K562 (cell line): ENCODE data around the gene BORCS5. TPM values are rescaled to one million over a fixed set of nuclear protein-coding genes. Genes with fewer than 3 reads are reported as not detected.

Experiments used
- ATAC-seq: fragments of 200-7000 bp; cut with Tn5 transposase; 3 replicates; pipeline ENCODE4 v1.9.1; 2020; ENCODE audit warnings: moderate library complexity
- BruUV-seq: library from RNA; stranded (reverse); fragments of 400-500 nt; replicated peaks from 2 replicates; lab custom pipeline; 2021; lab: Mats Ljungman, UMichigan
- CTCF ChIA-PET: fragments of 300-600 bp; formaldehyde crosslinking; extraction: SDS; loops from one replicate; lab custom pipeline; 2021; ENCODE audit warnings: low intra/inter-chr PET ratio; lab: Yijun Ruan, JAX
- POLR2A ChIA-PET: fragments of 300-600, 350-650 bp; sonication (Branson Sonifier 250); formaldehyde crosslinking; extraction: SDS; loops from one replicate; lab custom pipeline; 2021; ENCODE audit warnings: antibody characterized with exemption, inconsistent platforms; lab: Yijun Ruan, JAX
- DNase-seq, 4 experiments: peaks; one replicate each; pipeline versions ENCODE4 v3.0.0 to v3.0.0-alpha.2; 2011 to 2018; ENCODE audit warnings: low spot score in 3 of 4, mixed read lengths in 3 of 4; ENCODE audit errors: extremely low read depth in 1 of 4
- FAIRE-seq: peaks from 2 replicates; lab custom pipeline; 2011; peaks lifted over from hg19 to GRCh38; lab: Jason Lieb, UNC
- H2AFZ ChIP-seq: 2 replicates; pipeline ENCODE4 v1.6.0; 2011; ENCODE audit warnings: low read depth, low read length, control low read depth, inconsistent platforms
- H3K27ac ChIP-seq: fragments of 200-600 bp; 3 replicates; pipeline ENCODE4 v1.8.0; 2011; ENCODE audit warnings: low read depth, mild to moderate bottlenecking, control low read depth, inconsistent platforms, low read length, moderate library complexity, mixed read lengths; ENCODE audit errors: extremely low read depth
- H3K27me3 ChIP-seq, 2 experiments: fragments of 300-600 bp in 1 of 2; 2 replicates in 1 of 2; 3 replicates in 1 of 2; pipeline versions ENCODE4 v1.6.0 to v1.8.0; 2011; ENCODE audit warnings: inconsistent platforms in 2 of 2, low read length in 2 of 2, mild to moderate bottlenecking in 1 of 2, mixed read lengths in 1 of 2, moderate library complexity in 1 of 2; ENCODE audit not compliant: control insufficient read depth in 2 of 2, insufficient read depth in 2 of 2
- H3K36me3 ChIP-seq: fragments of 300-600 bp; 3 replicates; pipeline ENCODE4 v1.8.0; 2011; ENCODE audit warnings: mild to moderate bottlenecking, low read length, inconsistent platforms; ENCODE audit not compliant: control insufficient read depth, insufficient read depth
- H3K4me1 ChIP-seq, 2 experiments: fragments of 200-600 bp in 1 of 2; replicated peaks in 1 of 2; 2 replicates in 1 of 2; 3 replicates in 1 of 2; pipeline versions ENCODE4 v1.5.1 to v1.8.0; 2011; ENCODE audit warnings: inconsistent platforms in 2 of 2, low read length in 2 of 2, mild to moderate bottlenecking in 1 of 2, mixed read lengths in 1 of 2, moderate library complexity in 1 of 2; ENCODE audit not compliant: control insufficient read depth in 2 of 2, insufficient read depth in 2 of 2
- H3K4me2 ChIP-seq: 2 replicates; pipeline ENCODE4 v1.6.1; 2011; ENCODE audit warnings: low read length, control low read depth, inconsistent platforms, mixed read lengths; ENCODE audit not compliant: insufficient read depth
- H3K4me3 ChIP-seq: fragments of 200-600 bp; sonication (generic), shearing (Covaris generic); 2 replicates; pipeline ENCODE4 v1.5.1; 2016; ENCODE audit warnings: control low read depth, inconsistent platforms
- H3K79me2 ChIP-seq: fragments of 200-600 bp; 3 replicates; pipeline ENCODE4 v1.8.0; 2011; ENCODE audit warnings: low read length, inconsistent platforms; ENCODE audit not compliant: control insufficient read depth, insufficient read depth
- H3K9ac ChIP-seq, 2 experiments: 2 replicates each; pipeline versions ENCODE4 v1.6.0 to v1.6.1; 2011; ENCODE audit warnings: low read depth in 2 of 2, low read length in 2 of 2, control low read depth in 1 of 2, inconsistent platforms in 1 of 2, mild to moderate bottlenecking in 1 of 2, mixed read lengths in 1 of 2; ENCODE audit not compliant: insufficient read depth in 1 of 2
- H3K9me1 ChIP-seq: one replicate; pipeline ENCODE4 v1.6.0; 2011; ENCODE audit warnings: inconsistent platforms, mild to moderate bottlenecking, low read length, moderate library complexity; ENCODE audit not compliant: control insufficient read depth, insufficient read depth
- H3K9me3 ChIP-seq: replicated peaks from 2 replicates; pipeline ENCODE4 v1.5.1; 2011; ENCODE audit warnings: low read depth, low read length, inconsistent platforms; ENCODE audit not compliant: control insufficient read depth, insufficient read depth
- H4K20me1 ChIP-seq: replicated peaks from 2 replicates; pipeline ENCODE4 v1.6.1; 2011; ENCODE audit warnings: low read length, inconsistent platforms, mixed read lengths; ENCODE audit not compliant: control insufficient read depth, insufficient read depth
- LCOR ChIP-seq: sonication (generic); formaldehyde crosslinking; IDR thresholded peaks from 2 replicates; pipeline ENCODE4 v1.8.0; 2022; ENCODE audit warnings: mild to moderate bottlenecking, missing genetic modification reagents
- PCBP2 ChIP-seq: fragments of 200-400 bp; formaldehyde crosslinking; IDR thresholded peaks from 2 replicates; pipeline ENCODE4 v1.6.1; 2018; ENCODE audit warnings: low read length, low read depth, mild to moderate bottlenecking, moderate library complexity; ENCODE audit not compliant: poor library complexity, severe bottlenecking
- ZNF583 ChIP-seq: fragments of 250-450 bp; sonication (Bioruptor Pico); IDR thresholded peaks from 2 replicates; pipeline ENCODE4 v1.4.0; 2020
- WGBS: fragments of 100-300 bp; shearing (Covaris generic); methylation state at CpG from one replicate; pipeline ENCODE4 v1.1.6; 2016; ENCODE audit warnings: low coverage, mixed read lengths; ENCODE audit not compliant: insufficient coverage; ENCODE audit errors: missing lambda C conversion rate; 5-methylcytosine and 5-hydroxymethylcytosine counted together
- in situ Hi-C: fragments of 300-500 bp; cut with MboI; formaldehyde crosslinking; loops from 4 replicates; pipeline ENCODE4 v1.15.0; 2018; ENCODE audit warnings: inconsistent platforms, mixed read lengths
- intact Hi-C: fragments of 100-400 bp; cut with micrococcal nuclease; formaldehyde crosslinking; loops from 2 replicates; pipeline ENCODE4 v1.14.2; 2022
- polyA plus RNA-seq, 8 experiments: library from polyadenylated mRNA; depleted of rRNA in 4 of 8; stranded (reverse) in 5 of 8; unstranded in 3 of 8; fragments of >200 nt; fragmentation: Nextera tagmentation in 2 of 8; fragmentation: Illumina TruSeq in 1 of 8; extraction: Ambion mirVana in 2 of 8; extraction: Trizol in 1 of 8; gene quantifications; 2 replicates each; pipeline versions ENCODE4 v1.2.1 to v1.2.3, GENCODE V29; 2011 to 2014; ENCODE audit warnings: inconsistent platforms in 1 of 8, missing spikeins in 1 of 8
- total RNA-seq, 7 experiments: library from RNA; depleted of rRNA in 6 of 7; stranded (reverse); fragments of >200 nt in 6 of 7; fragmentation: Illumina TruSeq in 2 of 7; extraction: Trizol in 2 of 7; gene quantifications; 2 replicates each; pipeline versions ENCODE4 v1.2.1 to v1.2.3, GENCODE V29; 2011 to 2021; ENCODE audit warnings: low replicate concordance in 1 of 7
- TF ChIP-seq, protein P1 (sequence below): fragments of 450-650 bp; formaldehyde crosslinking; IDR thresholded peaks from 2 replicates; pipeline ENCODE4 v1.4.0; 2020; ENCODE audit warnings: mild to moderate bottlenecking, moderate library complexity

BORCS5 gene
- total and polyA plus RNA-seq, 9 of the 15 experiments (the other 6 are each of a cell fraction or from before 2014, with no cell fraction given): 0.31 to 12.4 (median 6.6) TPM

DNA sequence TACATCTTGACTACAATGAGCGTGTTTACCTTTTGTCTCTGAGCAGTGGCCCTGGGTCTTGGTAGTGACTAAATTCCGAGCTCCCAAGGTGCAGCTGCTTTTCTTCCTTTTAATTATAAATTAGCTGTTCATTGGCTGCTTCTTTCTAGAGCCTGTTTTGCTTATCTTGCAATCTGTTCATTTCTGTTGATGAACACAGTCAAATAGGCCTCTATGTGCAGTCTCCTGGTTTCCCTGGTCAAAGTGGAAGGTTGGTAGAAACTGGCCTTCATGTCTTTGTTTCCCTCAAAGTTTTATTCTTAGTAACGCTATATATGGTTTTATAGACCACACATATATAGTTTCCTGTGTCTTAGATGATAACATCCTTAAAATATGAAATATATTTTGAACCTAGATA lies 111.7 kb downstream of the BORCS5 start (continued):
- TF ChIP-seq PCBP2: no peak
- TF ChIP-seq, all 486 proteins: peak for 0

DNA sequence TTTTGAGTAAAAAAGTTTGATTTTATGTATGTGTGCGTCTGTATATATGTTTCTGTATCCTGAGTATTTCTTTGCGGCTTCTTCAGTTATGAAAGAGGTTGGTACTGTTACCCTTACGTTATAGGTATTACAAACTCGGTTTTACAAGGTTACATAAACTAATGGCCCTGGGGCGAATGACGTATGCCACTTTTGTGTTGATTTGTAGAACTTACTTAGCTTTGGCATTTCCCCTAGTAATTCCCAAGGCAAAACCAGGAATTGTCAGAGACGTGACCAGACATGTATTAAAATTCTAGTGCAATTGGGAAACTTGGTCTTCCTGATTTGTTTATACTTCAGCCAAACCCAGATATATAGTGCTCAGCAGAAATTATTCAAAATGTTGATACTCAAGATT lies 112.5 kb downstream of the BORCS5 start:
- Histone ChIP-seq H4K20me1 (0 out of 2 replicates have a peak, but pooled peaks cover 7% of the 10 kb centered on the region), H3K9me3 (no peaks in the 10 kb centered on the region), H3K4me2 (no peak overlapping the region), H3K27ac (no peak overlapping the region), H3K9me1 (no peaks in the 10 kb centered on the region), H3K9ac (no peak overlapping the region), H3K36me3 (peaks cover 4% of the 10 kb centered on the region; the same call in 1 of the 3 replicates), H3K4me3 (no peak overlapping the region), H3K27me3 (no peaks in the 10 kb centered on the region), H2AFZ (no peak overlapping the region), H3K79me2 (no peaks in the 10 kb centered on the region), H3K4me1 (peaks cover 2 to 10% of the 10 kb centered on the region in 2 experiments; a peak in 4 of 5 replicates)
- FAIRE-seq: no peak
- intact Hi-C loops (no loop called here), in situ Hi-C loops (no loop called here)
- DNase-seq: no peak
- ATAC-seq: no peak
- no TSS peak for BruUV-seq
- WGBS: 76% methylated on average over 5 of the region's 7 CpGs
- ChIA-PET CTCF (no interaction called here), POLR2A (no interaction called here)
- no peak for TF ChIP-seq LCOR (CRISPR knock-in tag)
- no peak for TF ChIP-seq ZNF583
- TF ChIP-seq, protein P1, sequence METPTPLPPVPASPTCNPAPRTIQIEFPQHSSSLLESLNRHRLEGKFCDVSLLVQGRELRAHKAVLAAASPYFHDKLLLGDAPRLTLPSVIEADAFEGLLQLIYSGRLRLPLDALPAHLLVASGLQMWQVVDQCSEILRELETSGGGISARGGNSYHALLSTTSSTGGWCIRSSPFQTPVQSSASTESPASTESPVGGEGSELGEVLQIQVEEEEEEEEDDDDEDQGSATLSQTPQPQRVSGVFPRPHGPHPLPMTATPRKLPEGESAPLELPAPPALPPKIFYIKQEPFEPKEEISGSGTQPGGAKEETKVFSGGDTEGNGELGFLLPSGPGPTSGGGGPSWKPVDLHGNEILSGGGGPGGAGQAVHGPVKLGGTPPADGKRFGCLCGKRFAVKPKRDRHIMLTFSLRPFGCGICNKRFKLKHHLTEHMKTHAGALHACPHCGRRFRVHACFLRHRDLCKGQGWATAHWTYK: no peak
- TF ChIP-seq, all 486 proteins: peak for 0
